Measurements from ENCODE around the gene CYP2U1. TPM values are rescaled to one million over a fixed set of nuclear protein-coding genes. Genes with fewer than 3 reads are reported as not detected.
A peak's percentile ranks its signal among the peaks of the same experiment; 100 is the strongest.
"Not testable (repeated sequence)": the region's sequence is repeated elsewhere in the genome, so short reads cannot be mapped to it uniquely, and the experiment has no call there.

CYP2U1 gene
- polyA plus RNA-seq (2013, experiment 1 of 2; ENCODE audit: insufficient read length): 7.0 TPM
- polyA plus RNA-seq (2013, experiment 2 of 2; ENCODE audit: insufficient read length): 11.5 TPM

GRCh38 chr4:107930821-107931774 is at the start of gene CYP2U1:
TSS of gene CYP2U1 (plus strand) at chr4:107931549. CDS start at chr4:107931644, 95 bp downstream.
- DNase-seq: peak; percentile 85

- peak; percentile 43 for DNase-seq
Observed at GRCh38 chr4:107885865-107886264, 45.5 kb upstream of the CYP2U1 start.

DNA sequence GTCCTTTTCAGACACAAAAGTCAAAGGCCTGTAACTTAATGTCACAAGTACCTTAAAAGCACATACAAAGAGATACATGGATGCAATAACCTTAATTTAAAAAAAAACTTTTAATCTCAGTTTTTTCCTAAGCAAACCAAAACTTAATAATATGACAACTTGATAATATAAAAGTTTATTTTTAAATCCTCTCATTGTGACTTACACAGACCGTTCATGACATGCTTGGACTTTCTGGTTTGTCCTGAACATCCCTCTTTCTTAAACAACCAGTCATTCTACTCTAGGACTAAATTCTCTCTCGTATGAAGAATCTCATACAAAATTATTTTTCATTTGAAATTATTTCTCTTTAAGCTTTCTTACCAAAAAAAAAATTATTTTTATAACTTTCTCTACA is 43.1 kb upstream of the CYP2U1 start:
- DNase-seq: peak; percentile 9

GRCh38 chr4:107890779-107891178 is 40.6 kb upstream of the CYP2U1 start:
- DNase-seq: no peak

DNA sequence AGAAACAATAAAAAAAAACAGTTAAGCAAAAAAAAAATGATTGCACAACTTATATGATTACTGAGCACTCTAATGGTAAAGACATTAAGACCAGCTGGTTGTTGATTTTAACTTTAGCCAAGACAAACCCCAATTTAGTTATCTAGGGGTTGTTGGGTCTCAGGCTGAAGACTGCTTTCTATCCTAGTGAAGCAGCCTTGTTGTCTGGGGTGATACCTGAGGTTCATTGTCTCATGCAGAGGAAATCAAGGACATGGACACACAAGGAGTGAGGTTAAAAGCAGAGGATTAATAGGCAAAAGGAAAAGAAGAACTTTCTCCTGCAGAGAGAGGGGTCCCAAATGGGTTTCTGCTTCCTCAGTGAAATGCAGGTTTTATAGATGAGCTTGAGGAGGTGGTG is 40.0 kb upstream of the CYP2U1 start:
- DNase-seq: no peak

- DNase-seq: peak; percentile 9
Observed at GRCh38 chr4:107893171-107894137, 37.9 kb upstream of the CYP2U1 start.

- no peak for DNase-seq
Observed at GRCh38 chr4:107894138-107894603, 37.2 kb upstream of the CYP2U1 start.

GRCh38 chr4:107896158-107896645 is 35.1 kb upstream of the CYP2U1 start:
- peak; percentile 99 for DNase-seq

GRCh38 chr4:107896646-107897045 is 34.7 kb upstream of the CYP2U1 start:
- peak; percentile 68 for DNase-seq

- peak; percentile 8 for DNase-seq
Observed at GRCh38 chr4:107897823-107898222, 33.5 kb upstream of the CYP2U1 start.

DNA sequence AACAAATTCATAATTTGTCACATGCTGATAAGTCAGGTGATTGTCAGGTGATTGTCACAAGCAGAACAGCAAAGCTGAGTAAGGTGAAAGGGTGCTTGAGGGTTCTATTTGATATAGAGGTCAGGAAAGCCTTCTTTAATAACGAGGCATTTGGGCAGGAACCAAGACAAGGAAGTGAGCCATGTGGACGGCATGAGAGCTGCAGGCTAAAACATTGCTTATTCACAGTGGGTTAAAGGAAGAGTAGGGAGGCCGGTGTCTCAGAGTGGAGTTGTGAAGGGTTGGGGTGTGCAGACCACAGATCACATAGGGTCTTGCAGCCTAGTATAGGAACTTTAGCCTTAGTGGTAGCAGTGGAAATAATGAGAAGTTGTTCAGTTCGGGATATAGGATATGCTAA is 31.3 kb upstream of the CYP2U1 start:
- no peak for DNase-seq

- DNase-seq: no peak
Observed at GRCh38 chr4:107900508-107900907, 30.8 kb upstream of the CYP2U1 start.

DNA sequence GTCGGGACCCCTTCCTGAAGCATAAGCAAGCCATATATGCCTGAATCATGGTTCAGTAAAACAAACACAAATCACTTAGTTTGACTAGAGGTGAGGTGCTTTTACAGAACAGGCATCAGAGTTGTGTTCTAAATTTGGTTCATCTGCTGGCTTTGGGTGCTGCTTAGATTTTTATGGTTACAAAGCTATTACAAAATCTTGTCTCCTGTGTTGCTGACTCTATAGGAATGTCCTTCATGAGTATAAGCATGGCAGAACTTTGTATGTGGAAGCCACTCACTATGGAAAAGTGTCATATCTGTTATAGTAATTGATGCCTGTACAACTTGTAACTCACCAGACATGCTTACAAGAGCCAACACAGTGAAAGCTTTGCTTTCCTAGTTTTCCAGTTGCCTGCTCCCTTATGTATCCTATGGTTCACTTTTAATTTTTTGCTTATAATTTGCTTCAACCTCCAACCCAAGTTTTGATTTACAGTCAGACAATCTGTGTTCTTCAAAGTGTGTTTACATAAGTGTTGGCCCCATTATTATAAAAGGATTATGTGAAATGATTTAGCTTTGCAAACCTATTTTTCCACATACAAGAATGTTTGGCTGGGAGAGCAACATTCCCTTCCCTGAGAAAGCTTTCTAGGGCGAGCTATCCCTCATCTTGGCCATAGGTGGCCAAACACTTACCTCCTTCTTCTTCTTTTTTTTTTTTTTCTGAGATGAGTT is 30.0 kb upstream of the CYP2U1 start:
- DNase-seq: no peak

GRCh38 chr4:107902715-107903114 is 28.6 kb upstream of the CYP2U1 start:
- no peak for DNase-seq

GRCh38 chr4:107905082-107905481 is 26.3 kb upstream of the CYP2U1 start:
- DNase-seq: not testable (repeated sequence)

- DNase-seq: no peak
Observed at GRCh38 chr4:107906458-107907100, 24.8 kb upstream of the CYP2U1 start.

DNA sequence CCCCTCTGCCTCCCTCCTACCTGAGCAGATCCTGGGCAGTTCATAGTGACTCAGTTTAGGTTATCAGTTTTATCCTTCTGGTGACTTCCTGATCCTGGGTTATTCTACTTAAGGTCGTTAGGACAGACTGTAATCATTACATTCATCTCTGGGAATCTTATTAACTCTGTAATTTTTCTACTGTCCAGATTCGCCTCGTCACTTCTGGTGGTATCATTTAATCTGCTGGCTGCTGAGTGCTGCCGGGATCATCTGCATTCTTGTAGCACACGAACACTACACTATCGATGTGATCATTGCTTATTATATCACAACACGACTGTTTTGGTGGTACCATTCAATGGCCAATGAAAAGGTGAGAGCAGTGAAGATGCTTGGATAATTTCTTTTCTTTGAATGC is 23.0 kb upstream of the CYP2U1 start:
- DNase-seq: no peak

DNA sequence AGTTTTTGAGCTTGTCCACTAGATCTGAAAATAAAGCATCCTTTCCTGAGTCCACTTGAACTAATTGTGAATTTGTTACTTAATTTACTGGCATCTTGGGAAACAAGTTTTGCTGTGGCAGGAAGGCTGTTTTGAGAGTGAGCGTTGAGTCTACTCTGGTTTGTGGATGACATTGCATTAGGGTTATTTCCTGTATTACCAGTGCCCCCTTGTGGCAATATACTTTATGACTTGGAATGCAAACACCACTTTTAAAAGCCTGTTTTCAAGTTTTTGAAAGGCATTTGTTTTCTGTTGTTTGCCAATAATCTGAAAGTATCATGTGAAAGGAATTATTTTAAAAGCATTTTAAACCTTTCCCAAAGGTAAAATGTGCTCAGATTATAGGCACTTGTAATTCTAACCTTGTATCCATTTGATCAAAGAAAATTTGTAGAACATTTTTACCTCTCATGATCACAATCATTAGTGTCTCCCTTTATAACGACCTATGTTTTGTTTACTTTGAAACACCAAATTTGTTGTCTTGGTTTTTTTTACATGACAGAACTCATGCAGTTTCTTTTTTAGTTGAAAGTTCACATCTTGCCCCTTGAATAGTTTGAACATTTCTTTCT is 18.0 kb upstream of the CYP2U1 start:
- peak; percentile 64 for DNase-seq

- DNase-seq: no peak
Observed at GRCh38 chr4:107915220-107915619, 16.1 kb upstream of the CYP2U1 start.

GRCh38 chr4:107916623-107917022 is 14.7 kb upstream of the CYP2U1 start:
- DNase-seq: no peak

GRCh38 chr4:107917500-107917899 is 13.8 kb upstream of the CYP2U1 start:
- DNase-seq: no peak

Data from fibroblast of skin of back (primary cell).